DND-41 (cell line): Measurements from ENCODE around the gene KIF26A.

Experiments used
- EZH2 ChIP-seq: IDR thresholded peaks from 3 replicates; pipeline ENCODE4 v1.6.1; 2012; ENCODE audit warnings: borderline replicate concordance, low read depth, mild to moderate bottlenecking, moderate library complexity, low read length, inconsistent platforms; ENCODE audit not compliant: severe bottlenecking
- TF ChIP-seq, protein P1 (sequence below): IDR thresholded peaks from 2 replicates; pipeline ENCODE4 v1.5.1; 2012; ENCODE audit warnings: borderline replicate concordance, low read length, moderate library complexity, mild to moderate bottlenecking; ENCODE audit not compliant: poor library complexity, severe bottlenecking; ENCODE audit errors: extremely low read depth

DNA sequence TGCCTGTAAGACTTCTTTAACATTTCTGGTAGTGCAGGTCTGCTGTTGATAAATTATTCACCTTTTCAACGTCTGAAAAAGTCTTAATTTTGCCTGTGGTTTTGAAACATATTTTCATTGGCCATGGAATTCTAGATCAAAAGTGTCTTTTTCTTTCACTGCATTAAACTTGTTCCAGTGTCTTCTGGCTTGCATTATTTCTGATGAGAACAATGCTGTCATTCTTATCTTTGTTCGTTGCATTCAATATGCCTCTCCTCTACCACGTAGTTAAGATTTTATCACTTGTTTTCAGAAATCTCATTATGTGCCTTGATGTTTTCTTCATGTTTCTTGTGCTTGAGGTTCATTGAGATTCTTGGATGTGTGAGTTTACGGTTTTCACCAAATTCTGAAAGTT is 13.4 kb upstream of the KIF26A start:
- no peak for TF ChIP-seq EZH2
- TF ChIP-seq, protein P1, sequence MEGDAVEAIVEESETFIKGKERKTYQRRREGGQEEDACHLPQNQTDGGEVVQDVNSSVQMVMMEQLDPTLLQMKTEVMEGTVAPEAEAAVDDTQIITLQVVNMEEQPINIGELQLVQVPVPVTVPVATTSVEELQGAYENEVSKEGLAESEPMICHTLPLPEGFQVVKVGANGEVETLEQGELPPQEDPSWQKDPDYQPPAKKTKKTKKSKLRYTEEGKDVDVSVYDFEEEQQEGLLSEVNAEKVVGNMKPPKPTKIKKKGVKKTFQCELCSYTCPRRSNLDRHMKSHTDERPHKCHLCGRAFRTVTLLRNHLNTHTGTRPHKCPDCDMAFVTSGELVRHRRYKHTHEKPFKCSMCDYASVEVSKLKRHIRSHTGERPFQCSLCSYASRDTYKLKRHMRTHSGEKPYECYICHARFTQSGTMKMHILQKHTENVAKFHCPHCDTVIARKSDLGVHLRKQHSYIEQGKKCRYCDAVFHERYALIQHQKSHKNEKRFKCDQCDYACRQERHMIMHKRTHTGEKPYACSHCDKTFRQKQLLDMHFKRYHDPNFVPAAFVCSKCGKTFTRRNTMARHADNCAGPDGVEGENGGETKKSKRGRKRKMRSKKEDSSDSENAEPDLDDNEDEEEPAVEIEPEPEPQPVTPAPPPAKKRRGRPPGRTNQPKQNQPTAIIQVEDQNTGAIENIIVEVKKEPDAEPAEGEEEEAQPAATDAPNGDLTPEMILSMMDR: no peak
